GM18502 (cell line): ENCODE results near the gene ADORA1.

Experiments used
- ATAC-seq: cut with Tn5 transposase; IDR thresholded peaks from one replicate; pipeline ENCODE4 v1.9.1; 2021; ENCODE audit warnings: mild to moderate bottlenecking; ENCODE audit not compliant: unreplicated experiment, poor library complexity

The ADORA1 gene

DNA sequence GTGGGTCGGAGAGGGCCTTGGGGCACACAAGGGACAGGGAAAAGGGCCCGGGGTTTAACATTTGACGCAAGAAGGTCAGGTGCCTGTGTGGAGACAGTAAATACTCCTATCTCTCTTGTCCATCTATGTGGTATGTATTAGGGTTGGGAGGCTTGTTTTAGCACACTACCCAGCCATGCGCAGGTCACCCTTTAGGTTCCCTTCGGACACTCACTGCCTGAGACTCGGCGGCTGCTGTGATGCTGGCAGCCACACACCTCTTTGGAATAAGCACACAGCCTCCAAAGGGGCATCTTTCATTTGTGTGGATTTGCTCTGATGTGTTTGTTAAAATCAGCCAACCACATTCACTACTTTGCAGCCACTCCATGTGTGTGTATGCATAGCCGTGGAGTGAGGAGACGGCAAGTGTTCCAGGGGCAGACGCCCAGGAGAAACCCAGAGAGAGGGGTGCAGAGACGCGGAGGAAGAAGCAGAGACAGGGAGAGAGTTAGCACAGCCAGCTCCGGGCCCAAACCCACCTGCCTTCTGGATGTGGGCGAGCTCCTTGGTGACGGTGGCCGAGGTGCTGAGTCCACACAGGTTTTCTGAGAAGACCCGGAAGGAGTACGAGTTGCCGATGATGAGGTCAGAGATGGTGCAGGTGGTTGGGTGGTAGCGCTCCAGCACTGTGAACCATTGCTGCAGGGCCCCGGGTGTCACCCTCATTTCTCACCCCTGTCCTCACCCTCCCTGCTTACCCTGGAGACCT, 42.4 kb downstream of the ADORA1 start:
- ATAC-seq, result no peak

DNA sequence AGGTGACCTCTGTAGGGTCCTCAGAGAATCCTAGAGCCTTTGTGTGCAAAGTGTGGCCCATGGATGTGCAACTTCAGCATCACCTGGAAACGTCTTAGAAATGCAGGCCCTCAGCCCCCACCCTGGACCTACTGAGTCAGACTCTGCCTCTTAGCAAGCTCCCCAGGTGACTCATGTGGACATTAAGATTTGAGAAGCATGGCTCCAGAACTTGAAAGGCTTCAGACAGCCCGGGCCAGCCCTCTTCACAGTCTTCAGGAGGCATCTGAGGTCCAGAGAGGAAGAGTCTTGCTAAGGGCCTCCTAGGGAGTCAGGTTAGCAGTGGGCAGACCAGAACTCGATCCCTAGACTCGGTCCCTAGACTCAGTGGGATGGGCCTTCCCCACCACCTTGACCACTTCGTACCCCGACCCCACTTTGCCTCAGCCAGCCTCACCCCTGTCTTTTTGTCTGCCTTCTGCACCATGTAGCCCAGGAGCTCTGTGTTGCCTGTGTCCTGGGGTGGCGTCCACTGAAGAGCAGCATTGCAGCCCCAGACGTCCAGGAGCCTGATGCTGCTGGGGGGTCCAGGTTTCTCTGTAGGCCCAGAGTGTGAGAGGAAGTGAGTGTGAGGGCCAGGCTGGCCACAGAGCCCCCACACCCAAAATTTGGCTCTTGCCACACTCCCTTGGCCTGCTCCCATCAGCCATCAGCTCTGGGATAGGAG, 43.3 kb downstream of the ADORA1 start:
- no peak for ATAC-seq

DNA sequence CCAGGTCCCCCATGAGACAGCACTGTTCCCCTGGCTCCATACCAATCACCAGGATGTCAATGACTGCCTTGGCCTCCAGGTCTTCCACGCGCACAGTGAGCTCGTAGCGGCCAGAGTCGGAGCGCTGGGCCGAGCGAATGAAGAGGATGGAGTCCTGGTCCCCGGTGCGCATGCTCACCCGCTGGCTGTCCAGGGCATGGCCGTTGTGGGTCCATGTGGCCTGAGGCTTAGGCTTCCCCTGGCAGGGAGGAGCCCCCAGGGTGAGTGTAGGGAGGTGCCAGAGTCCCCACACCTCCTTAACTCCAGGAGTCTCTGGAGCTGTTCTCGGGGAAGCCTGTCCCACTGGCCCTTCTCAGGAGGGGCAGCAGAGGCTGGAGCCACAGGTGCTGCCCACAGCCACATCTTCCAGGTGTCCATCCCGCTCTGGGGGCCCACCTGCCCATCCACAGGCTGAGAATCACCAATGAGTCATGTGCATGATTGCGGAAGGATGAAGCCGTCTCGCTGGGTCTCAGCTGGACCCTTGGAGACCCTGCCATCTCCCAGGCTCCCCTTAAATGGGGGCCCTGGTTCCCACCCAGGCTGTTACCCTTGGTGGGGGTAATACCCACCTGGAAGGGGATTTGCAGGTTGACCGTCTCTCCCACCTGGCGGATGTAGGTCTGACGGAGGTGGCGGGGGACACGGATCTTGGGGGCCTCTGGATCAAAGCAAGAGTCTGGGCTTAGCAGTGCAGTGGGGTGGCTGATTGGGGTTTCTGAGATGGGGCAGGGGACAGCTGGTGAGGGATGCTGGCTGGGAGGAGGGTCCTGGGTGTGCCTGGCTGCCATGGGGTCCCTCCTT, 44.0 kb downstream of the ADORA1 start:
- ATAC-seq, result no peak

DNA sequence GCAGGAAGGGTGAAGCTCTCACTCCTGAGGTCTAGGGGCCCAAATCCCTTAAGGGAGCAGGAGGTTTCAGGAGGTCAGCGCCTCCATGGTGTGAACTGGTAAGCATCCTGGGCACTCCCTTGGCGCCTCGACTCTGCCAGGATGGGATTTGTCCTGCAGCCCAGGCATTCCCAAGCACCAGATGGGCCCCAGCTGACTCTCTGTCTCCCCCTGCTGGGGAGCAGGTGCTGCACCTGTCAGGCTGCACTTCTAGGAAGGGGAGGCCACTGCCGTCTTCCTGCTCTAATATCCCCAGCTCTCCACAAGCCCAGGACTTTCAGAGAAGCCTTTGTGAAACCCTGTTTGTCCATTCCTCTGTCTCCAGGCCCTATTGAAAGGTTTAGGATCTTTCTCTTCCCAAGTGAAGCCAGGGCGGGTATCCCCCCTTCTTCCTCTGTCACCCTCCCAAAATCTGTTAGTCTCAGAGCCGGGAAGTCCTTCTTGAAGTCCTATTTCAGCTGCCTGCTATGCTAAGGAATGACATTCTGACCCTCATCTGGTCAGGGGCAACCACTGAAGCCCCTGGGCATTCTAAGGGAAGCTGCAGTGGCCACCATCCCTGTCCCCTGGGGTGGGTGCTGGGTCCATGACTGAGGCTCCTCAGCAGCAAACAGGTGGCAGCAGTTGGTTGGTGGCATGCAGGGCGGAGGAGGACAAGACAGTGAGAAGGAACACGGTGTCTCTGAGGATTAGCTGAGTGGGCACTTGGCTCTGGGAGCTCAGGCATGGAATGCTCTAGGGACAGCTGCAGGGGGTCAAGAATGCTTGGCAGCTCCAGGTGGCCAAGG, 44.9 kb downstream of the ADORA1 start:
- no peak for ATAC-seq

DNA sequence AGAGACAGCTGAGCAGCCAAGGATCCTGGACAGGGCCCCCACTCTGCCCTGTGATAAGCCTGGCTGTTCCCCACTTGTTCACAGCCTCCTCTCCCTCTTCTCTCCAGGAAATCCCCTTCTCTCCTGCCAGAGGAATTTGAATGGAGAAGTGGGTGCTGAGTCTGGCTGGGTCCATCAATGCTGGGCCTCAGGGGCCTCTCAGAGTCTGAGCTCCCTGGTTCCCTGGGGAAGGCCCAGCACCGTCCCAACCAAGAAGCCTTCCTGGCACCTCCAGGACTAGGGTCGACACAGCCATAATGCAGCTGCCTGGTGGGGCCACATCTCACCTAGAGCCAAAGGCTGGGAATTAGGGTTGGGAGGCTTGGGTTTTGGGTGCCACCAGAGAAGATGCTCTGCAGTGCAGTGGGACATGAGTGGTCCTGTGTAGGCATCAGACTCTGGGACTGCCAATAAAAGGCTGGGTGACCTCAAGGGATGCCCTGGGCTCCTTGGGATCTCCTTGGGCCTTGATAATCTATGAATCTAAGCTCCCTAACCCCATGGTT, 45.6 kb downstream of the ADORA1 start:
- no peak for ATAC-seq

DNA sequence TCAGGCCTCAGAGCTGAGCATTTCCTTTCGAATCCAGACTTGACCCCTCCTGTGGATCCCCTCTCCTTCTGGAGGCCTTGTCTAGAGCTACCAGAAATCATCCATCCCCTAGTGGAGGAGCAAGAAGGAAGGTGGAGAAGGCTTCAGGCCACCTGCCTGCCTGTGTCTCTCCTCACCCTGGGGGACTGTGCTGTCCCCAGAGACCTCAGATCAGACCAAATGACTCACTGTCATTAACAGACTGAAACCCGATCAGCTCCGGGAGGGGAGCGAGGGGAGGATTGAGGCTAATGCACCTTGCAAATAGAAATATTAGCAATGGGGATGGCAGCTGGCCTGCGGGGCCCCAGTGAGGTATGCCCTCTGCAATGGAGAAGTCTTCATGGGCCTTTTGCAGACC, 46.0 kb downstream of the ADORA1 start:
- peak; percentile 91 for ATAC-seq

DNA sequence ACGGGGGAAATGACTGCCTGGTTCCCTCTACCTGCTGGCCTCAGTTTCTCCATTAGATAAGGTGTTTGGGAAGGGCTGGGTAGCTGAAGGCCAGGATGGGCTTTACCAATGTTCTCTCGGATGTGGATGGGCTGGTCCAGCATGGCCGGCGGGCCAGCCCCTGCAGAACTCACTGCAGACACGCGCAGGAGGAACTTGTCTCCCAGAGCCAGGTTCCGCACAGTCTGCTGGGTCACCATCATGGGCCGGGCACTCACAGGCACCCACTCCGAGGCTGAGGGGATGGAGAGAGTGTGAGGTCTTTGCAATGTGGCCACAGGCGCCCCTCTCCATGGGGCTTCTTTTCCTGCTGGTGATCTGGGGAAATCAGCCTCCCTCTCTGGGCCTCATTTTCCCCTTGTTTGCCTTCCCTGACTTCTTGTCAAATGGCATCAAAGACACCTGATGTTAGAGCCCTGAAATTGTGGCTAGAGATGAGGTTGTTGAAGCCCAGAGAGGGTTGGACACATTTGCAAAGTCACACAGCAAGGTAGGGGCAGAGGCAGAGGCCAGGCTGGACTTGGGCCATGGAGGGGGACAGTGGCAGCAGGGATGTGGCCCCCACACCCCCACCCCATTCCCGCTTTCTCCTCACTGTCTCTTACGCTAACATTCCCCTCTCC, 46.9 kb downstream of the ADORA1 start:
- ATAC-seq, result no peak

DNA sequence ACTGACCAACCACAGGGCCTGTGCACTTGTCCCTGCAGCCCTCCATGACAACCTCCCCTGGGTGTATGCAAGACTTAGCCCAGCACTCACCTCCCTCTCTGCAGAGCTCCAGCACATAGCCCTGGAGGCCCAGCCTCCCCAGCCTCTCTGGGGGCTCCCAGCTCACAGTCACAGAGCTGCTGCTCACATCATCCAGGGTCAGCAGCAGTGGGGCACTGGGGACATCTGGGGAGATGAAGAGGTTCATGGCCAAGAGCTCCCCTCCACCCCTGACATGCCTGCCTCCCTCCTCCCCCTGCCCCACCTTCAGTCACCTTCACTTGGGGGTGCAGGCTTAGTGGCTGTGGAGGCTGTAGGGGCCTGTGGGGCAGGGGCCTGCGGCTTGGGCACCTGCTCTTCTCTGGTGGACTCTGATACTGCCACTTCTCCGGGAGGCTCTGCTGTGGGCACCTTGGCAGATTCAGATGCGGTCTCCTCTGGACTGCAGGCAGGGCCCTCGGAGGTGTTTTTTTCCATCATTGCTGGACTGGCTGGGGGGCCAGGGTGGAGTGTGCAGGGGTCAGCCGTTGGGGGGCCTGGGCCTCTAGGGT, 47.8 kb downstream of the ADORA1 start, which contains the start of gene MYBPH:
Gene MYBPH (minus strand): TSS at position 590 of the 590 bp plus-strand sequence. CDS start 71 bp downstream, at position 519.
- no peak for ATAC-seq

DNA sequence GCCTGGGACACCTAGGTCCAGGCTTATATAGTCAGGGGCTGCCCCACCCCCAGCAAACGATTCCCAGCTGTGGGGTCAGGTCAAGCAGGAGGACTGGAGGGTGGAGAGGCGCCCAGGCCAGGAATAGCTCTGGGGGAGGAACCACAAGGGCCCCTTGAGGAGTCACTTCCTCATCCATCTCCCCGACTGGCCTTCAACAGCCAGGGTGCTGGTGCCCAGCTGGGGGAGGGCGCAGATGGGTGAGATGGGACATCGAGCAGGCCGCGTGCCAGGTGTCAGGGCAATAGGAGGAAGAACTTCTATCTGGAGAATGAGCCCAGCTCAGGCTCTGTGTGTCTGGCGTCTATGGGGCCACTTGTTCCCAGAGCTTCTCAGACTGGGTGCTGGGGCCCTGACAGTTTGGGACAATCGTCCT, 48.3 kb downstream of the ADORA1 start:
- no peak for ATAC-seq

DNA sequence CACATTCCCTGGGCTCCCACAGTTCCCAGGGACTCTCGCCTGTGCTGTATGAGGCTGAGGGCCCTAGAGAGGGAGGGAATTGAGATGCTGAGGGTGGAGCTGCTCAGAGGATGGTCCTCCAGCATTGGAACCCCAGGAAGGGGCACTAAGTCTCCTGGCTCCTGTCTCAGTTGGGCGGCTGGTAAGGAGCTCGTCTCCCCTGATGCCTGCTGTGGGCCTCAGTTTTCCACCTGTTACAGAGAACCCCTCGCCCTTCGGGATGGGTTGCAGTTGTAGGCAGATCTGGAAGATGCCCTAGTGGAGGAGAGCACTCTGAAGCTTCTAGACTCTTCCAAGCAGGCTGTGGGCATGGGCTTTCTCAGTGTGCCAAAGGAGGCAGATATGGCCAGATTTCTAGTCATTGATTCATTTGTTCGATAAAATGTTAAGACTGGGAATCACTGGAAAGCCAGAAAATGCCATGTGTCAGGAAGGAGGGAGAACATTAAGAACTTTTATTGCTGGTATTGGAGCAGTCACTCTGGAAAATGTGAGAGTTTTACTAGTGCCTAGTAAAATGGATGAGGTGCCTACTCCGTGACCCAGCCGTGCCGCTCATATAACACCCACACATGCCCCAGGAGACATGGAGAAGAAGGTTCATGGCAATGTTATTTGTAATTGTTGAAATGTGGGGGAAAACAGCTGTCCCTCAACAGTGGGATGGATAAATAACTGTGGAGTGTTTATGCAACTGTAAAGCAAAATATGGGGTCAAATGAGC, 48.9 kb downstream of the ADORA1 start:
- ATAC-seq, result no peak

DNA sequence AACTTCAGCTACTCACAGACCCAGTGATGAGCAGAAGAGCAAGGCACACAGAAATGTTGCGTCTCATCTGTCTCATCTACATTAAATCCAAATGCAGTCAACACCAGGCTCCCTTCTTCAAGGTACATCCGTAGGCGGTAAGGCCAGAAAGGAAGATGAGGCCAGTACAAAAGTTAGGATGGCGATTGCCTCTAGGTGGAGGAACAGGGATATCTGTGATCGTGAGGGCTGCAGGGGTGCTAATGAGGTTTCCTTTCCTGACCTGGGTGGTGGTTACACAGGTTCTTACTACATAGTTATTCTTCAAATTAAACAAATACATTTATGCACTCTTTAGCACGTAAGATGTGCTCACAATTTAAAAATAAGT, 49.5 kb downstream of the ADORA1 start:
- ATAC-seq, result no peak

DNA sequence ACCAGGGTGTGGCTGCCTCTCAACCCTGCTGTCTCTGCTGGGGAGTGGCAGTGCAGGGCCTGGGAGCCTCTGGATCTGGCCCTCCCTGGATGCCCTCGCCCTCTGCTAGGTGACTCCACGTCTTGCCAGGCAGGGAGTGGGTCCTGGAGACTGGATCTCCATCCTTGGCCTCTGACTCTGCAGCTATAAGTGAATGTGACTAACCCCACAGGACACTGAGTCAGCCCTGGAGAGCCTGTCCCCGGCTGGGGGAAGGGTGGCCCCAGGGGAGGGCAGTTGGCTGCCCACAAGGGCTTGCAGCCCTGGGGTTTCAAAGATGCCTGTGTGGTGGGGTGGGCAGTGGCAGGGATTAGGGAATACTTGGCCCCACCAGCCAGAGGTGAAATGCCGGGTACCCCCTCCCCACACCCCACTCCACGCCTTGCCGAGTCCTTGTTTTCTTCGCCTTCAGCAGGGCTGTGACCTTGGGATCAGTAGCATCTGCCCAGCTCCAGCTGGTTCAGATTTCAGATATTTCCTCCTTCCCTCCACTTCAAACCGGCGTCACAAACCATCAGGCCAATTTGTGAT, 50.0 kb downstream of the ADORA1 start:
- ATAC-seq, result no peak

DNA sequence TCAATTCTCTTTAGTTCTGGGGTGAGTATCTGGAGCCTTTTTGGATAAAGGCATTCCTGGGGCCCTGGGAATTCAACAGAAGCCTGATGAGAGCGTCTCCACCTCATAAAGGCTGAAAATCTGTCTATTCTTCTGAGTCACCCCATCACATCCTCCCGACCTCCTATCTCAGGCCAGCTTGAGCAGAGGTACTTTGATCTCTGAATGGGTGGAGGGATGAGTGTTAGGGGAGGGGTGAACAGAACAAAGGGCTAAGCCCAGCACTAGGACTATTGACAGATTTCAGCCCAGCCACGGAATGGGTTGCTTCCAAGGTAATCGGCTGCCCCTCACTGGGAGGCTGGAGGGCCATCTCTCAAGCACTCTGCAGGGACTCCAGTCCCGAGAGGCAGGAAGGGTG, 50.6 kb downstream of the ADORA1 start:
- no peak for ATAC-seq

DNA sequence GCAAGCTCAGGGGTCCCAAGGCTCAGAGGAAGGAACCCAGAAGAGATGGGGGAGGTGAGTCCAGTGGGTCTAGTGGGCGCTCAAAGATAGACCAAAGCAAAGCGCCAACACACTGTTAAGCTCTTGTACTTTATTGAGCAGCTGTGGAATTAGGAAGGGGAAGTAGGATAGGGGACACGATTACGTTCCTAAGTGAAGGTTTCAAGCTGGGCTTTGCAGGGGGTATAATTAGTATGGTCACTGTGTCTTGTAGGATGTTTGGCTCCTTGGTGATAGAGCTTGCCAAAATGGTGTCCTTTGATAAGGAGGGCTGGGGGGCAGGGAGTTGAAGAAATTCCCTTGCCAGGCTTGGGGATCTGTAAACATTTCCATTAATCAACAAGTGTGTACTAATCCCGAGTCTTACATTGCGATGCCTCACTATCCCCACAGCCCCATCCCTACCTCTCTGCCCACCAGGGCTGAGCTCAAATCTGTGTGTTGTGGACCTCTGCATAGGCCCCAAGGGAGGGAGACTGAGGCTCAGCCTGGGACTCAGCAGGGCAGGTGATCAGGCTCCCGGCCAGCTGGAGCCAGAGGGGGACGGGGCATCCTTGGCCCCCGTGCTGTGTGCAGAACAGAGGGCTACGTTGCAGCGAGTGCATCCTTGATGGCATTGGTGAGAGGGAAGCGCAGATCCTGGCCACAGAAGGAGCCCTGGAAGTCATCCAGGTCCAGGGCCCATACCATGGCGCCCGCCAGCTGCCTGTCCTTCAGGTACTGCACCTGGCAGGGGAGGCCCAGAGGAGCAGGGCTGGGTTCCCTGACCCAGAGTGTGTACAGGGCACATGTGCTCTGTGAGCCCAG, 51.5 kb downstream of the ADORA1 start:
- ATAC-seq, result no peak

DNA sequence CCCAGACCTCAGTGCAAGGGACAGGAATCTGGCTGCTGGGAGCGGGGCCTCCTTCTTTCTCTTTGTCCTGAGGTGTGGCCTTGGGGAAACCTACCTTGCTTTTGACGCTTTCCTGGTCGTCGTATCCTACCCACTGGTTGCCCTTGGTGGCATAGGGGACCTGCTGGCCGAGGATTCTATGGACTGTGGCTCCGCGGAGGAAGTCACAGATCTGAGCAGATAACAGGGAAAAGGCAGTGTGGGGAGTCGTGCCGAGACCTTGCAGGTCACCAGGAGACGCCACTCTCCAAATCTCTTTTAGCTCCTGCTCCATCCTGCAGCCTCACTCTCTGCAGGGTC, 52.1 kb downstream of the ADORA1 start:
- ATAC-seq, result no peak

DNA sequence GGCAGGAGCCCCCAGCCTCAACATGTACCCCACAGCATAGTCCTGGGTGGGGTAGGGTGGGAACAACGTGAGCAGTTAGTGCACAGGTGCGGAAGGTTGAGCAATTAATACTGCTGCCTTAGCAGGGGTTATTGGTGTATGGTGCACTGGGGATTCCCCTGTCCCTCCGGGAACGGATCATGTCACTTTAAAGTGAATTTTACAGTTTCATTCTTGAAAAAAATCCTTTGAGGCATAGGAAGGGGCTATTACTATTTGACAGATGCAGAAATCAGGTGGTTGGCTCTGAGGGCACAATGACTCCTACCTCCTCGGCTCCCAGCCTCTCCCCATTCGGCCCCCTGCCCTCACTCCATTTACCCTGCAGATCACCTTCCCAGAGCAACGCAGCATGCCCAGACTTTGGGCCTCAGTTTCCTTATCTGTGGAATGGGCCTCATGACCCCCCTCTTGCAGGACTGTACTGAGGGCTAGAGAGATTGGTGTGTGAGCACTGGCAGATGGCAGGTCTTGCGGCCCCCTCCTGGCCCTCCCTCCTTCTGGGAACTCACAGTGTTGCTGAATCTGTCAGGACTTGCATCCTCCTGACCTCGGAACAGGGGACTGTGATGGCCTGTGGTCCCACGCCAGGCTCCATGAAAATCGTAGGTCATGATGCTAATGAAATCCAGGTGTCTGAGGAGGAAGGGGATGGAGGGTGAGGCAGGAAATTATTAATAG, 53.2 kb downstream of the ADORA1 start:
- ATAC-seq, result no peak
